Thoracic aorta (tissue), 2 donors: Measurements from ENCODE around the gene FRYL. TPM values are rescaled to one million over a fixed set of nuclear protein-coding genes. Genes with fewer than 3 reads are reported as not detected.

Experiments
- ATAC-seq: fragments of 150-250 bp; one replicate; pipeline ENCODE4 v1.8.0; 2017; ENCODE audit warnings: low read depth; ENCODE audit not compliant: insufficient number of reproducible peaks, low FRiP score
- DNase-seq: peaks from one replicate; pipeline ENCODE4 v3.0.0-alpha.2; 2020; ENCODE audit warnings: low spot score
- H3K27ac ChIP-seq, 2 donors: fragments of 200-600 bp; sonication (generic); 1 replicate in 1 of 2; 2 replicates in 1 of 2; pipeline ENCODE4 v1.5.1; 2016; ENCODE audit warnings: mild to moderate bottlenecking in 2 of 2, moderate library complexity in 2 of 2
- H3K27me3 ChIP-seq: fragments of 200-600 bp; sonication (generic); replicated peaks from 2 replicates; pipeline ENCODE4 v1.6.0; 2016; ENCODE audit warnings: mild to moderate bottlenecking; ENCODE audit not compliant: insufficient read depth
- H3K36me3 ChIP-seq: fragments of 200-600 bp; sonication (generic); one replicate; pipeline ENCODE4 v1.5.1; 2016
- H3K4me1 ChIP-seq, 2 donors: fragments of 200-600 bp; sonication (generic); 1 replicate in 1 of 2; 2 replicates in 1 of 2; pipeline versions ENCODE4 v1.5.1 to v1.6.0; 2016; ENCODE audit warnings: low read depth in 2 of 2, mild to moderate bottlenecking in 1 of 2; ENCODE audit not compliant: control insufficient read depth in 1 of 2
- H3K4me3 ChIP-seq: fragments of 200-600 bp; sonication (generic); 2 replicates; pipeline ENCODE4 v1.5.1; 2016; ENCODE audit warnings: mild to moderate bottlenecking
- H3K9me3 ChIP-seq: fragments of 200-600 bp; sonication (generic); 2 replicates; pipeline ENCODE4 v1.5.1; 2016
- total RNA-seq, 2 donors: library from RNA; depleted of rRNA; stranded (reverse); fragments of >200 nt; gene quantifications; one replicate each; pipeline versions ENCODE4 v1.1.0 to v1.2.3, GENCODE V29; 2016
- TF ChIP-seq, protein P1 (sequence below): fragments of 200-600 bp; sonication (generic); IDR thresholded peaks from one replicate; pipeline ENCODE4 v1.5.1; 2019; ENCODE audit warnings: antibody characterized with exemption

Gene FRYL
- total RNA-seq, 2 donors from 2014 or later: 108 to 155 TPM

DNA sequence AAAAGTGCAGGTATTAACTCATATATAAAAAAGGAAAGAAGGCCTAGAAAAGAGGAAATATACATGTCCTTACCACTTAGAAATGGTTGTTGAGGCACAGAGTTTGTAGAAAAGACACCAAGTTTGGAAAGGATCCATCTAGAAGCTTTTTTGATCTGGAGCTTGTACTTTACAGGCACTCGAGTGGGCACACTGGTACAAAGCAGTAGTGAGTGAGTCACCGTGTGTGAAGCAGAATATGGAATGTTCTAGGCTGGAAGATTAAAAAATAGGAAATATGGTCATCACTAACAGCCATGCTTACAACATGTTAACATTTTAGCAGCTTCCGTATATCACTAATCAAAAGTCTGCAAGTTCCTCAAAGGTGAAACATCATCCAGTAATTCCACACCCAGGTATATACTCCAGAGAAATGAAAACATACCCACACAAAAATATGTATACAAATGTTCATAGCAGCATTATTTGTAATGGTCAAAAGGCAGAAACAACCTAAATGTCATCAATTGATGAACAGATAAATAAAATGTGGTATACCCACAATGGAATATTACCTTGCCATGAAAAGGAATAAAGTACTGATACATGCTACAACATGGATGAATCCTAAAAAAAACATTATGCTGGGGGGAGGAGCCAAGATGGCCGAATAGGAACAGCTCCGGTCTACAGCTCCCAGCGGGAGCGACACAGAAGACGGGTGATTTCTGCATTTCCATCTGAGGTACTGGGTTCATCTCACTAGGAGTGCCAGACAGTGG, 69.5 kb downstream of the FRYL start:
- ATAC-seq (no peak), DNase-seq (no peak)
- Histone ChIP-seq H3K36me3 (no peaks in the 10 kb centered on the region), H3K4me3 (no peak overlapping the region), H3K9me3 (no peaks in the 10 kb centered on the region), H3K27me3 (no peaks in the 10 kb centered on the region), H3K27ac (no peak overlapping the region), H3K4me1 (peaks cover 3 to 18% of the 10 kb centered on the region in 2 donors)
- TF ChIP-seq, protein P1, sequence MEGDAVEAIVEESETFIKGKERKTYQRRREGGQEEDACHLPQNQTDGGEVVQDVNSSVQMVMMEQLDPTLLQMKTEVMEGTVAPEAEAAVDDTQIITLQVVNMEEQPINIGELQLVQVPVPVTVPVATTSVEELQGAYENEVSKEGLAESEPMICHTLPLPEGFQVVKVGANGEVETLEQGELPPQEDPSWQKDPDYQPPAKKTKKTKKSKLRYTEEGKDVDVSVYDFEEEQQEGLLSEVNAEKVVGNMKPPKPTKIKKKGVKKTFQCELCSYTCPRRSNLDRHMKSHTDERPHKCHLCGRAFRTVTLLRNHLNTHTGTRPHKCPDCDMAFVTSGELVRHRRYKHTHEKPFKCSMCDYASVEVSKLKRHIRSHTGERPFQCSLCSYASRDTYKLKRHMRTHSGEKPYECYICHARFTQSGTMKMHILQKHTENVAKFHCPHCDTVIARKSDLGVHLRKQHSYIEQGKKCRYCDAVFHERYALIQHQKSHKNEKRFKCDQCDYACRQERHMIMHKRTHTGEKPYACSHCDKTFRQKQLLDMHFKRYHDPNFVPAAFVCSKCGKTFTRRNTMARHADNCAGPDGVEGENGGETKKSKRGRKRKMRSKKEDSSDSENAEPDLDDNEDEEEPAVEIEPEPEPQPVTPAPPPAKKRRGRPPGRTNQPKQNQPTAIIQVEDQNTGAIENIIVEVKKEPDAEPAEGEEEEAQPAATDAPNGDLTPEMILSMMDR: no peak

GRCh38 chr4:48709901-48710300, 70.2 kb downstream of the FRYL start:
- no peak overlapping the region for H3K4me3 ChIP-seq

DNA sequence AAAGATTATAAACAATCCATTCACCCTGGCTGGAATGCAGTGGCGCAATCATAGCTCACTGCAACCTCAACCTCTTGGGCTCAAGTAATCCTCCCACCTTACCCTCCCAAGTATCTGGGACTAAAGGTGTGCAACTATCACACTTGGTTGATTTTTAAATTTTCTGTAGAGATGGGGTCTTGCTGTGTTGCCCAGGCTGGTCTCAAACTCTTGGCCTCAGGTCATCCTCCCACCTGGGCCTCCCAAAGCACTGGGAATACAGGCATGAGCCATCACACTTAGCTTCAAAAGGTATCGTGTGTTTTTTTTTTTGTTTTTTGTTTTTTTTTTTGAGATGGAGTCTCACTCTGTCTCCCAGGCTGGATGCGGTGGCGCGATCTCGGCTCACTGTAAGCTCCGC, 71.5 kb downstream of the FRYL start:
- no peaks in the 10 kb centered on the region for H3K36me3 ChIP-seq
- no peak overlapping the region for H3K27ac ChIP-seq
- no peaks in the 10 kb centered on the region for H3K9me3 ChIP-seq
- TF ChIP-seq, protein P1: no peak
- DNase-seq: no peak
- H3K4me1 ChIP-seq: peaks cover 3 to 18% of the 10 kb centered on the region in 2 donors
- ATAC-seq: no peak
- no peaks in the 10 kb centered on the region for H3K27me3 ChIP-seq
- H3K4me3 ChIP-seq: no peak overlapping the region

More at GRCh38 chr4:48709901-48710300, 70.2 kb downstream of the FRYL start:
- Histone ChIP-seq H3K9me3 (no peaks in the 10 kb centered on the region), H3K36me3 (no peaks in the 10 kb centered on the region), H3K27ac (no peak overlapping the region), H3K27me3 (no peaks in the 10 kb centered on the region), H3K4me1 (peaks cover 3 to 18% of the 10 kb centered on the region in 2 donors)
- TF ChIP-seq, protein P1: no peak
- DNase-seq (no peak), ATAC-seq (no peak)

DNA sequence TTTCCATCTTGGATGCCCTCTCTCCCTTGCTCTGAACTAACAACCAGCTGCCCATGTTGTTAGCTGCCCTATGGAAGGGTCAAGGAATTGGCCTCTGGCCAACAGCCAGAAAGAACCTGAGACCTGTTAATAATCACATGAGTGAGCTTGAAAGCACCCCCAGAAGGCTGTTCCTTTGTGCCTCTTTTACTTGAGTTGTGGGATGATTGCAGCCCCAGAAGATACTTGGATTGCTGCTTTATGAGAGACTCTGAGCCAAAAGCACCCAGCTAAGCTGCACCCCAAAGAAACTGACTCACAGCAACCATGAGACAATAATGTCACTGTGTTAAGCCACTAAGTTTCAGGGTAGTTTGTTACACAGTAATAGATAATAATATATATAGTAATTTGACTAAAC, 73.3 kb downstream of the FRYL start:
- ATAC-seq (no peak), DNase-seq (no peak)
- H3K27me3 ChIP-seq: no peaks in the 10 kb centered on the region
- no peak overlapping the region for H3K27ac ChIP-seq
- no peaks in the 10 kb centered on the region for H3K9me3 ChIP-seq
- TF ChIP-seq, protein P1: no peak
- peaks cover 3 to 18% of the 10 kb centered on the region in 2 donors for H3K4me1 ChIP-seq
- H3K4me3 ChIP-seq: no peak overlapping the region
- H3K36me3 ChIP-seq: no peaks in the 10 kb centered on the region

DNA sequence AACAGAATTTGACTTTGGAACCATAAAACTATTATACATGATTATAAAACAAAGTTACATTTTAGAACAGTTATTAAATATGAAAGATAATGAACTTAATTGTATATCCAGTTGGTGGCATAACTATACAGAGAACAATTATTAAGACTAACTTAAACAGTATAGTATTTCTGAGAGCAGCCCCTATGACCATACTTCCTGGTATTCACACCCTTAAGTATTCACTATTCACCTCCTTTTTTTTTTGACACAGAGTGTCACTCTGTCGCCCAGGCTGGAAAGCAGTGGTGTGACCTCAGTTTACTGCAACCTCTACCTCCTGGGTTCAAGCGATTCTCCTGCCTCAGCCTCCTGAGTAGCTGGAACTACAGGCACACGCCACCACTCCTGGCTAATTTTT, 74.5 kb downstream of the FRYL start:
- H3K9me3 ChIP-seq: no peaks in the 10 kb centered on the region
- TF ChIP-seq, protein P1: no peak
- no peaks in the 10 kb centered on the region for H3K27me3 ChIP-seq
- no peaks in the 10 kb centered on the region for H3K36me3 ChIP-seq
- peaks cover 3 to 16% of the 10 kb centered on the region in 2 donors for H3K4me1 ChIP-seq
- no peak for ATAC-seq
- no peak overlapping the region for H3K4me3 ChIP-seq
- H3K27ac ChIP-seq: no peak overlapping the region
- no peak for DNase-seq
